GM06990 (cell line): ENCODE results near the gene CIZ1.

Experiments used
- DNase-seq: peaks from one replicate; pipeline ENCODE4 v3.0.0-alpha.2; 2011; ENCODE audit not compliant: insufficient read length; ENCODE audit errors: extremely low read depth
- H3K27me3 ChIP-seq: replicated peaks from 2 replicates; pipeline ENCODE4 v1.6.0; 2011; ENCODE audit warnings: low read length; ENCODE audit not compliant: control insufficient read depth, insufficient read depth
- H3K36me3 ChIP-seq: 2 replicates; pipeline ENCODE4 v1.5.1; 2011; ENCODE audit warnings: low read length; ENCODE audit not compliant: control insufficient read depth, insufficient read depth
- H3K4me3 ChIP-seq: replicated peaks from 2 replicates; pipeline ENCODE4 v1.5.1; 2011; ENCODE audit warnings: low read depth, mild to moderate bottlenecking, control low read depth, low read length
- TF ChIP-seq, protein P1 (sequence below): IDR thresholded peaks from 2 replicates; pipeline ENCODE4 v1.5.1; 2011; ENCODE audit warnings: low read length, control low read depth, mild to moderate bottlenecking, inconsistent platforms; ENCODE audit not compliant: insufficient read depth, poor library complexity, severe bottlenecking

CIZ1 gene

DNA sequence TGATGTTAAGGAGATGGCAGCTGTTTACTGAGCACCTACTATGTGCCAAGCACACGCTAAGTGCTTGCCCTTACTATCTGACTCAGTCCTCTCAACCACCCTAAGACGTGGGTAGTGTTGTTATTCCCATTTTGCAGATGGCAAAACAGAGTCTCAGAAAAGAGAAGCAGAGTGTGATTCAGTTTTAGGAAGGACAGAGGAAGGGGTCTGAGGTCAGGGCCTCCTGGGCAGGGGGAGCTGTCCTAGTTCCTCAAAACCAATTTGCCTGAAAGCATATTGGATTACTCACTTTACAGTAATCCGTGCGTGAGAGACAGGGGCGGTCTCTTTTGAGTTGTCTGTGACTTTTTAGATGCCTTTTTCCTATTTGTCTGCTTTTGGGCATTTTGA is 35.0 kb upstream of the CIZ1 start:
- Histone ChIP-seq H3K4me3 (no peak overlapping the region), H3K36me3 (no peaks in the 10 kb centered on the region), H3K27me3 (peaks cover 1% of the 10 kb centered on the region; the same call in 1 of the 2 replicates)
- TF ChIP-seq, protein P1, sequence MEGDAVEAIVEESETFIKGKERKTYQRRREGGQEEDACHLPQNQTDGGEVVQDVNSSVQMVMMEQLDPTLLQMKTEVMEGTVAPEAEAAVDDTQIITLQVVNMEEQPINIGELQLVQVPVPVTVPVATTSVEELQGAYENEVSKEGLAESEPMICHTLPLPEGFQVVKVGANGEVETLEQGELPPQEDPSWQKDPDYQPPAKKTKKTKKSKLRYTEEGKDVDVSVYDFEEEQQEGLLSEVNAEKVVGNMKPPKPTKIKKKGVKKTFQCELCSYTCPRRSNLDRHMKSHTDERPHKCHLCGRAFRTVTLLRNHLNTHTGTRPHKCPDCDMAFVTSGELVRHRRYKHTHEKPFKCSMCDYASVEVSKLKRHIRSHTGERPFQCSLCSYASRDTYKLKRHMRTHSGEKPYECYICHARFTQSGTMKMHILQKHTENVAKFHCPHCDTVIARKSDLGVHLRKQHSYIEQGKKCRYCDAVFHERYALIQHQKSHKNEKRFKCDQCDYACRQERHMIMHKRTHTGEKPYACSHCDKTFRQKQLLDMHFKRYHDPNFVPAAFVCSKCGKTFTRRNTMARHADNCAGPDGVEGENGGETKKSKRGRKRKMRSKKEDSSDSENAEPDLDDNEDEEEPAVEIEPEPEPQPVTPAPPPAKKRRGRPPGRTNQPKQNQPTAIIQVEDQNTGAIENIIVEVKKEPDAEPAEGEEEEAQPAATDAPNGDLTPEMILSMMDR: no peak
- DNase-seq: no peak

DNA sequence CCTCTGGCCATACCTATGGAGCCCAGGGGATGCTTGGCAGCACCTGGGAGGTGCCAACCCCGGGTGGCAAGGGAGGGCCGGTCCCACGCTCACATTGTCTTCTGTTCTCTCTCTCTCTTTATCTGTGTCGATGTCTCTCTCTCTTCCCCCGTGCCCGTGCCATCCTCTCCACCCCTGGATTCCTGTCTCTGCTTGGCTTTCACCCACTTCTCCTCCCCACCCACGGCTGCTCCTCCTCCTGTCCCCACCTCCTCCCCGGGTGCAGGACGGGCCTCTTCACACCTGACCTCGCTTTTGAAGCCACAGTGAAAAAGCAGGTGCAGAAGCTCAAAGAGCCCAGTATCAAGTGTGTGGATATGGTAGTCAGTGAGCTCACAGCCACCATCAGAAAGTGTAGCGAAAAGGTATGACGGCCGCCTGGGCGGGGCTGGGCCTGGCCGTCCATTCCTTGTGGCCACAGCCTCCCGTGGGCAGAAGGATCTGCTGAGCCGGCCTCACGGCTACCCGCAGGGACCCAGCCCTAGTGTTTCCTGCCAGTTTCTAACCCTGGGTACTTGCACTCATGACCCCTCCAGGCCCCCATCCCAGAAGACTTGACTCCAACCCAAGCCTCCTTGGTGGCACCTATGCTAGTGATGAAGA is 34.5 kb upstream of the CIZ1 start:
- H3K27me3 ChIP-seq: peaks cover 1% of the 10 kb centered on the region; the same call in 1 of the 2 replicates
- TF ChIP-seq, protein P1: no peak
- H3K36me3 ChIP-seq: no peaks in the 10 kb centered on the region
- DNase-seq: no peak
- H3K4me3 ChIP-seq: no peak overlapping the region

DNA sequence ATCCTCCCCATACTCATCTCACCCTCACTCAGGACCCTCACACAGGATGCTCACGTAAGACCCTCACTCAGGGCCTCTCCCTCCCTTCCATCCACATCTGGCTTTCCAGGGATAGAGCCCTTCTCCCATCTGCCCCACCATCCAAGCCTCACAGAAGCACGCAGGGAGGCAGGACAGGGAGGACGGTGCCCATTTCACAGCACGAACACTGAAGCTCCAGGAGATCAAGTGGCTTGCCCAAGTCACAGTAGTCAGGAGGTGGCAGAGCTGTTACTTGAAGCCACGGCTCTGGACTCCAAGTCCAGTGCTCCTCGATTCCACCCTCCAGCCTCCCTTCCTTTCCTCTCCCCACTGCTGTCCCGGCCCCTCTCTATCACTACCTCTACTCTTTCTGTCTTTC is 33.5 kb upstream of the CIZ1 start:
- DNase-seq: no peak
- TF ChIP-seq, protein P1: no peak
- H3K36me3 ChIP-seq: no peaks in the 10 kb centered on the region

DNA sequence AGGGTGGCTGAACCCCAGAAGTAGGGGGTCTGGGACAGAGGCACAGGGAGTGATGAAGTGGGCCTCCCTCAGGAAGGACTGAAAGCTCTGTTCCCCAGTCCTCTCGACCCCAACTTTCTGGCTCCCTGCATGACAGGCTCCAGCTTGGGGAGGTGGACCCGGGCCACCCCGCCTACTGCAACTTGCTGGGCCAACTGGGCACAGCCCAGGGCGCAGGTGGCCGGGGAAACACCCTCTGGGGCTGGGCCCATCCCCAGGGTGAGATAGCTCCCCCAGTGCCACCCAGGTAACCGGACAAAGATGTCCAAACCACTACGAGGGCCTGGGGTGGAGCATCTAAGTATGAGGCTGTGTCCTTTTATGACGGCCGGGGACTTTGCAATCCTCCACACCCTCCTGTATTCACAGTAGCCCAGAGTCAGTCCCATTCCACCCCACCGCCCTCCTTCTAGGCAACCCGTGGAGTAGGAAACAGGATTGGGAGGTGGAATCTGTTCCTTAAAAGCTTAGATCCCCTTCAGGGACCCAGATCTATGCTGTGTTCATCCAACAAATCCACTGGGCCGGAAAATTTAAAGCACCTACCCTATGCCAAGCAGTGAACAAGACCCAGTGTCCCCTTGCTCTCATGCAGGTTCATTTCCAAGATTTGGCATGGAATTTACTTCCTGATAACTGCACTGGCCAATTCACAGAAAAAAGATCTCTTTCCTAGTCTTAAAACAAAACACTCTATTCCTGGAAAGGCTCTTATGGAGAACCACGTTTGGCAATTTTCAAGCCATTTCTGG is 31.7 kb upstream of the CIZ1 start:
- H3K4me3 ChIP-seq: no peak overlapping the region
- H3K36me3 ChIP-seq: no peaks in the 10 kb centered on the region
- H3K27me3 ChIP-seq: peaks cover 1% of the 10 kb centered on the region; the same call in 1 of the 2 replicates
- TF ChIP-seq, protein P1: no peak
- DNase-seq: no peak

More for the DNA sequence above, 33.5 kb upstream of the CIZ1 start:
- no peak overlapping the region for H3K4me3 ChIP-seq
- peaks cover 1% of the 10 kb centered on the region; the same call in 1 of the 2 replicates for H3K27me3 ChIP-seq

DNA sequence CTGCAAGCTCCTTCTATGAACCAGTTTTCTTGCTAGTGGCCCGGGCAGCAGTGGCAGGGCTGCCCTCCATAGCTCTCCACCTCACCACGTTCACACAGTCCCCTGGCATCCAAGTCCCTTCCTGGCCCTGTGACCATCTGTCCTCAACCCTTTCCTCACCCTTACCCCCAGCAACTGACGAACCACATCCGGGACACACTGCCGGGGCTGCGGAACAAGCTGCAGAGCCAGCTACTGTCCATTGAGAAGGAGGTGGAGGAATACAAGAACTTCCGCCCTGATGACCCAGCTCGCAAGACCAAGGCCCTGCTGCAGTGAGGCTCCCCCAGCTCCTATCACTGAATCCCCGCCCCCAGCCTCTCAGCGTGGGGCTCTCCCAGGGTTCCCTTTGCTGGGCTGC is 30.7 kb upstream of the CIZ1 start:
- H3K4me3 ChIP-seq: no peak overlapping the region
- DNase-seq: no peak
- no peaks in the 10 kb centered on the region for H3K36me3 ChIP-seq
- TF ChIP-seq, protein P1: no peak
- H3K27me3 ChIP-seq: peaks cover 1% of the 10 kb centered on the region; the same call in 1 of the 2 replicates
